Uterus (tissue), 2 donors: ENCODE data around the gene EEA1.

ENCODE experiments used
- CTCF ChIP-seq, 4 experiments: fragments of 200-600 bp in 2 of 4; fragments of 450-650 bp in 2 of 4; sonication (generic) in 2 of 4; IDR thresholded peaks; one replicate each; pipeline ENCODE4 v1.5.1; 2016 to 2019; ENCODE audit warnings: antibody characterized with exemption in 4 of 4, mild to moderate bottlenecking in 2 of 4, moderate library complexity in 1 of 4
- POLR2A ChIP-seq, 2 donors: fragments of 450-650 bp; IDR thresholded peaks; one replicate each; pipeline ENCODE4 v1.6.1; 2016; ENCODE audit warnings: antibody characterized with exemption in 2 of 2, mild to moderate bottlenecking in 1 of 2, moderate library complexity in 1 of 2

- TF ChIP-seq CTCF (IDR thresholded peaks at IDR 0.05) (no peak), POLR2A (IDR thresholded peaks at IDR 0.05) (no peak)
Measured at GRCh38 chr12:92753976-92754885, 174.9 kb downstream of the EEA1 start.
